ENCODE data around the gene GNB2.

GNB2 gene

GRCh38 chr7:100726996-100727761 lies 53.6 kb downstream of the GNB2 start:
- no peak for DNase-seq (ENCODE audit: low read depth, low spot score)

- DNase-seq (ENCODE audit: low read depth, low spot score): no peak
These were observed 54.7 kb downstream of the GNB2 start for GRCh38 chr7:100728196-100728595.
